Endothelial cell (in vitro differentiated cells): Measurements from ENCODE around the gene METRNL. TPM values are rescaled to one million over a fixed set of nuclear protein-coding genes. Genes with fewer than 3 reads are reported as not detected.

Source experiments
- DNase-seq: peaks from one replicate; pipeline ENCODE4 v3.0.0; 2021; ENCODE audit warnings: low spot score
- H3K27ac Mint-ChIP-seq: one replicate; pipeline ENCODE4 v1.8.0; 2021; ENCODE audit warnings: mixed read lengths, inconsistent platforms; ENCODE audit not compliant: unreplicated experiment
- H3K27me3 Mint-ChIP-seq: one replicate; pipeline ENCODE4 v1.8.0; 2021; ENCODE audit warnings: mild to moderate bottlenecking, moderate library complexity, mixed read lengths, inconsistent platforms; ENCODE audit not compliant: unreplicated experiment
- H3K36me3 Mint-ChIP-seq: one replicate; pipeline ENCODE4 v1.8.0; 2021; ENCODE audit warnings: mild to moderate bottlenecking, low read depth, mixed read lengths, inconsistent platforms; ENCODE audit not compliant: unreplicated experiment
- H3K4me1 Mint-ChIP-seq: one replicate; pipeline ENCODE4 v1.8.0; 2021; ENCODE audit warnings: mild to moderate bottlenecking, mixed read lengths, inconsistent platforms; ENCODE audit not compliant: unreplicated experiment
- H3K4me3 Mint-ChIP-seq: one replicate; pipeline ENCODE4 v1.8.0; 2021; ENCODE audit warnings: mild to moderate bottlenecking, mixed read lengths, inconsistent platforms; ENCODE audit not compliant: unreplicated experiment
- H3K9me3 Mint-ChIP-seq: one replicate; pipeline ENCODE4 v1.8.0; 2021; ENCODE audit warnings: mixed read lengths, inconsistent platforms; ENCODE audit not compliant: unreplicated experiment
- CTCF ChIP-seq: fragments of 200-600 bp; sonication (generic); IDR thresholded peaks from one replicate; pipeline ENCODE4 v1.5.0; 2021; ENCODE audit warnings: antibody characterized with exemption; ENCODE audit not compliant: unreplicated experiment
- total RNA-seq: library from RNA; stranded (reverse); fragmentation: NEBNext Ultra II Directional; extraction: Animal tissue kit (Norgen Biotek cat#: 25700); gene quantifications from one replicate; pipeline ENCODE4 v1.2.1, GENCODE V29; 2021; ENCODE audit not compliant: unreplicated experiment

Gene METRNL
- total RNA-seq, 1 donor from 2014 or later = 5.3 TPM

DNA sequence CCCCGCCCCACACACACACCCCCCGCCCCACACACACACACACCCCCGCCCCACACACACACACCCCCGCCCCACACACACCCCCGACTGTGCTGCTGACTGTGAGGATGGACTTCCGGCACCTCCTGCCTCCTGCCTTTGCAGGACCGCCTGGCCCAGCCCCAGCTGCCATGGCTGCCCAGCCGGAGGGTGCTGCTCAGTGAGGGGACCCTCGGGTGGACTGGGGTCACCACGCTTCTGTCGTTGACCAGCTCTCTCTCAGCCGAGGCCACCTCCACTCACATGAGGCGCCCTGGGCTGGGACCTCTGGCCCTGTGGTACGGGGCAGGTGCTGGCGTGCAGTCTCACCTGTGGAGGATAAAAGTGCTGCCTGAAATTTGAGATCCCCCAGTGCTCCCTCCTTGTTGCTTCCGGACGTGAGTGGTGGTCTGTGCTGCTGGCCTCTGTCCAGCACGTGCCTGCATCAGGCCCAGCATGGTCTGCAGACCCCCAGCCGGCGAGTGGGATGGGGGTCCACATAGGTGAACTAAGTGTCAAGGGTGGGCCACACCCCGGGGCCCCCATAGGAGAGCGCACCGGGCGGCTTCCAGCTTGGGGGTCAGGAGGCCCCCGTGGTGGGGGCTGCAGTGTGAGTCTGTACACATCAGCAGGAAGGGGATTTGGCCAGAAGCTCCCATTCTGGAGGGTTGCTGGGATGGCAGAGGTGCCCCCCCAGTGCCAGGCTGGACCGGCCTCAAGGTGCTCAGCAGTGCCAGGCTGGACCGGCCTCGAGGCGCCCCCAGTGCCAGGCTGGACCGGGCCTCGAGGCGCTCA, 11.2 kb downstream of the METRNL start:
- no peak for TF ChIP-seq CTCF
- no peaks in the 10 kb centered on the region for H3K4me1 Mint-ChIP-seq
- no peak overlapping the region for H3K4me3 Mint-ChIP-seq
- DNase-seq = no peak
- H3K36me3 Mint-ChIP-seq = peaks cover 3% of the 10 kb centered on the region
- no peaks in the 10 kb centered on the region for H3K9me3 Mint-ChIP-seq
- no peak overlapping the region for H3K27ac Mint-ChIP-seq
- H3K27me3 Mint-ChIP-seq = peaks cover 6% of the 10 kb centered on the region

DNA sequence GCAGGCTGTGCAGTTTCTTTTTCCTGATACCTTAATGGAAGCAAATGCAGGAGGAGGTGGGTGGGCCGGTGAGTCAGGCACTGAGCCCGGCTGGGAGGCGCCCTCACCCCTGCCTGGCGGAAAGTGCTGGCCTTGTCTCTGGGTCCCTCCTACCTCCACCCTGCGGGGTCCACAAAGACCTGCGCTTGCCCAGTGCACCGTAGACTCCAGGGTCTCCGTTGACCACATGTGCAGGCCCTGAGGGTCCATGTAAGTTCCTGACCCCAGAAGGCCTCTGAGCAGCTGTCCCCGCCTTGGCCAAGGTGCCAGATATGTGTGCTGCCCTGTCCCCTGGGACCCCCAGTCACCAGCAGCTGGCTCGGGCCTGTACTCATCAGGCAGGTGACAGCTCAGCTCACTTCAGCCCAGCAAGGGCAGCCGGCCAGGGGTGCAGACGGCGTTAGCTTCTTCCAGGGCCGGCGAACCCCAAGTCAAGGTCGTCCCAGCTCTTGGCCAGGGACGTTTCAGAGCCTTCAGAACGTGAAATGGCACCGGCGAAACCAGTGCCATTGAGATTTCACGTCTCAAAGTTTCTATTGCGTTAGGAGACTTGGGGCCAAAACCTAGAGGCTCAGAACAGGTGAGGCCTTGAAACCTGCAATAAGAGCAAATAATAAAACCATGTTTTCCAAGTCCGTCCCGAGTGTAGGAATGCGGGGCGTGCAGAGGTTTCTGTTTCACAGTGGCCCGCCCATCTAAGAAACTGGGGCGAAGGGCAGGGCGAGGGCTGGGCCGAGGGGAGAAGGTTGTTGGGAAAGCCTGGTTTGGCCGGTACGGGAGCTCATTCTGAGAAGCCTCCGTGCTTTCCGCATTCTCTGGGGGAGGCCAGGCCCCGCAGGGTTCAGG, 12.1 kb downstream of the METRNL start:
- Mint-ChIP-seq H3K27me3 (peaks cover 3% of the 10 kb centered on the region), H3K4me1 (no peaks in the 10 kb centered on the region), H3K4me3 (no peak overlapping the region), H3K9me3 (no peaks in the 10 kb centered on the region), H3K27ac (no peak overlapping the region), H3K36me3 (peaks cover 3% of the 10 kb centered on the region)
- no peak for DNase-seq
- no peak for TF ChIP-seq CTCF

GRCh38 chr17:83092186-83092585, 12.8 kb downstream of the METRNL start:
- Mint-ChIP-seq H3K27ac (no peak overlapping the region), H3K4me3 (no peak overlapping the region), H3K4me1 (no peaks in the 10 kb centered on the region), H3K36me3 (peaks cover 3% of the 10 kb centered on the region), H3K27me3 (peaks cover 1% of the 10 kb centered on the region), H3K9me3 (no peaks in the 10 kb centered on the region)
- TF ChIP-seq CTCF = no peak
- no peak for DNase-seq

- H3K27ac Mint-ChIP-seq = no peak overlapping the region
- H3K27me3 Mint-ChIP-seq = peaks cover 1% of the 10 kb centered on the region
- no peaks in the 10 kb centered on the region for H3K9me3 Mint-ChIP-seq
- no peak overlapping the region for H3K4me3 Mint-ChIP-seq
- no peaks in the 10 kb centered on the region for H3K4me1 Mint-ChIP-seq
- H3K36me3 Mint-ChIP-seq = peaks cover 3% of the 10 kb centered on the region
- no peak for DNase-seq
- no peak for TF ChIP-seq CTCF
Measured at GRCh38 chr17:83092931-83093330, 13.5 kb downstream of the METRNL start.
